GM20431 (cell line): ENCODE data around the gene DDX23.
"Not testable (repeated sequence)": the region's sequence is repeated elsewhere in the genome, so short reads cannot be mapped to it uniquely, and the experiment has no call there.

Experiments
- in situ Hi-C: fragments of 300-500 bp; cut with MseI, MboI; formaldehyde crosslinking; loops from one replicate; pipeline ENCODE4 v1.15.0; 2020; ENCODE audit warnings: low sequenced_read_pairs; ENCODE audit not compliant: unreplicated experiment

Gene DDX23

DNA sequence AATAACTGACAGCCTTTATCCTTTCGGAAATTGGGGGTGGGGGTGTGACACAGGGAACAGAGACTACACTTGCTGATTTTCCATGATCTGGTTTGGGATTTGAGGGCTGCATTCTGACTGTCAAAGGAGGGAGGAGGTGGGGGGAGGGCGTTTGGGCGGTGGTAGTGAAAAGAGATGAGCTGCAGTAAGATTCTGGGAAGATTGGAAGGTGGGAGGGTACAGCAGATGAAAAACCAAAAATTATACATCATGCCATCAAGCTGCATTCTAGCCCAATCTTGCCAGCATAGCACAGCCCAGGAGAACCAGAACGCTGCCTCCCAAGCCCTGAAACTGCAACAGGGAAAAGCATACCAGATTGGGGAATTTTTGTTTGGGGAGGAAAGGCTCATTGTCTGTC lies 11.3 kb upstream of the DDX23 start:
- in situ Hi-C loops: no loop called here

DNA sequence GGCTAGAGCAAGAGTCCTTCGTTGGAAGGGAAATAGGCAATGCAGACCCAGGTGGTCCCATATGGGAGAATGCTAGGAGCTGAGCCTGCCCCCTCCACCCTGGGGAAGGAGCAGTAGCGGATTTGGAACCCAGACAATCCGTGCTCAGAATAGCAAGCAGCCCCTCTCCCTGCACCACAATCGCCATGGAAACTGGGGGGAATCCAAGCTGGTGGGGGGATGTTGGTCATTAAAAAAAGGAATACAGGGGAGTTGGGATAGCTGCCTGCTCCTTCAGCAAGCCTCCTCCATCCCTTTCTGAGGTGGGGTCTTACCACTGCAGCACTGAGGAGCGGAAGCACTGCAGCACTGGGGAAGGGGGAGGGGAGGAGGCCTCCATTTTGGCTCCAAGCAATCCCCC lies 10.8 kb upstream of the DDX23 start:
- in situ Hi-C loops: no loop called here

DNA sequence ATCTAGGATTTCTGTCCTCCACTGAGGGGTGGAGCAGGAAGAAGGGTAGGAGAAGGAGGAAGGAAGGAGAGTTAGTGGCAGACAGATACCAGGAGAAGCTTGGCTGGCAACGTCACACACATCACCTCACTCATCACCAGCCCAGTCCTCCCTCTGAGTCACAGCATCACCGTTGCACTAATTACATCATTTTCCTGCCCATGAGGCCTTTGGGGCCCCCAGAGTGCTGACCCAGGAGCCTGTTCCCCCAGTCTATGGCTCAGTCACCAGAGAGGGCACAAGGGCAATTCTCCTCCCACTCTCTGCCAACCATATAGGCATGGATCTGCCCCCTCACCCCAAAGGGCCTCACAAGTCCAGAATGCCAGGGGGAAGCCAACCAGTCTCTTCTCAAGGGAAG lies 9.1 kb upstream of the DDX23 start:
- in situ Hi-C loops: no loop called here

DNA sequence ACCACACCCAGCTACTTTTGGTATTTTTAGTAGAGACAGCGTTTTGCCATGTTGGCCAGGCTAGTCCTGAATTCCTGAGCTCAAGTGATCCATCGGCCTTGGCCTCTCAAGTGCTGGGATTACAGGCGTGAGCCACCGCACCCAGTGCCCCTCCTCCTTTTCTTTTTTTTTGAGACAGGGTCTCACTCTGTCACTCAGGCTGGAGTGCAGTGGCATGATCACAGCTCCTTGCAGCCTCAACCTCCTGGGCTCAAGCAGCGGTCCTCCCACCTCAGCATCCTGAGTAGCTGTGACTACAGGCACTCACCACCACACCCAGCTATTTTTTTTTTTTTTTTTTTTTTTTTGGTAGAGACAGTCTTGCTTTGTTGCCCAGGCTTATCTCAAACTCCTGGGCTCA lies 8.3 kb upstream of the DDX23 start:
- in situ Hi-C loops: not testable (repeated sequence)

DNA sequence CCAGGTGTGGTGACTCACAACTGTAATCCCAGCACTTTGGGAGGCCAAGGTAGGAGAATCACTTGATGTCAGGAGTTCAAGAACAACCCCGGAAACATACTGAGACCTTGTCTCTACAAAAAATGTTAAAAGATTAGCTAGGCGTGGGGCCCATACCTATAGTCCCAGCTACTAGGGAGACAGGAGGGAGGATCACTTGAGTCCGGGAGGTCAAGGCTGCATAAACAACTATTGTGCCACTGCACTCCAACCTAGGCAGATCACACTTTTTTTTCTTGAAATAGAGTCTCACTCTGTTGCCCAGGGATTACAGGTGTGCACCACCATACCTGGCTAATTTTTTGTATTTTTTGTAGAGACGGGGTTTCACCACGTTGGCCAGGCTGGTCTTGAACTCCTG lies 7.6 kb upstream of the DDX23 start:
- in situ Hi-C loops: no loop called here

DNA sequence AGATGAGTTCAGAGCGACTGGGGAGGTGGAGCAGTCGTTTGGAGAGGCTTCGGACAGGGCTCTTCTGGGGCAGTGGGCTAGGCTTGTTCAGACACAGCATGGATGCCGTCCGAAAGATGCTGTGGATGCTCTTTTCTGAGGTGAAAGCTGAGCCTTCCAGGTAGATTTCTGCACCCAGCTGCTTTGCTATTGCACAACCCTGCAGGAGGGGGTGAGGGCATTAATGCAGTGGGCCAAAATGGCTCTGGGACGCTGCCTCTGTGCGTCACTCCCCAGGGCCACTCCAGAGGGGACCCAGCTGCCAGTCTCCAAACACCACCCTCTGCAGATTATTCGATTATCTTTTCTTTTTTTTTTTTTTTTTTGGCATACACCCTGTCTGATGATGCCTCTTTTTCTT lies 6.1 kb upstream of the DDX23 start:
- in situ Hi-C loops: no loop called here

DNA sequence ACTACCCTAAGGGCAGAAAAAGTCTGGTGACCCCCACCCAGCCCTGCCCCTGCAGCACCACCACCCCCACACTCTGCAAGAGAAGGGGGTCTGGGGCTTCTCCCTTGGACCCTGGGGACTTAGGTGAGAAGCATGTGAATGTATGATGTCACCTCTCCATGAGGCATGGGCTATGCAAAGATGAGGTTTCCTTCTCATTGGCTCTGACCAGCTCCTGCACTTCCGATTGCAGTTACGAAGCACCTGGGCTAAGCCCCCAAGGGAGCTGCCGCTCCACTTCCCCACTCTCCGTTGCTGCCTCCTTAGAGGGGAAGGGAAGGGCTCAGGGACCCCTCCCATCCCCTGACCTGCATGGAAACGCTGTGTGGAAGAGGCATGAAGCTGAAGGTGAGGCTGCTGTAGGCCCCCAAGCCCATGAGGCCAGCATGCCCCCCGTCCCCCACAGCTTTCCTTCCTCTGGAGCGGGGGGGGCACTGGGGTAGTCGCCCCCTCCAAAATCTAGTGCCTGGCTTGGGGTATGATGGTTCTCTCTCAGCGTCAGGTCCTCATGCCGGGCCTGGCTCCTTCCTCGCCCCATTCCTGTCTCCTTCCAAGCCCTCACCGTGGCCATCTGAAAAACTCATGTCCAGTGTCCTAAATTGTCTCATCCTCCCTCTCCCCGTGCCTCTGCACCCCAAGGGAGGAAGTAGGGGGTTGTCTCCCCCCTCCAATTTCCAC lies 5.5 kb upstream of the DDX23 start:
- in situ Hi-C loops: no loop called here

DNA sequence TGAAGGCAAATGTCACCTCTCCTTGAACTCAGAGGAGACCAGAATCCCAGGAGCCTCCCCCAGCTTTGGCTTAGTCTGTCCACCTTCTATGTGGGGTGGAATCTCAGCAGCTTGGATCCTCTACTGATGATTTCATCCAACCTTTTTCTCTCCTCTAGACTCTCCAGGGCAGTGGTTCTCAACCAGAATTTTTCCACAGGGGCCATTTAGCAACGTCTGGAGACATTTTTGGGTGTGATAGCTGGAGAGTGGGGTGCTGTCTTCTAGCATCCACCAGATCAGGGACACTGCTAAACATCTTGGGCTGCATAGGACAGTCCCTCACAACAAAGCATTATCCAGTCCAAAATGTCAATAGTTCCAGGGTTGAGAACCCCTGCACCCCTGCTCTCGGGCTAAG lies 4.4 kb upstream of the DDX23 start:
- in situ Hi-C loops: no loop called here

DNA sequence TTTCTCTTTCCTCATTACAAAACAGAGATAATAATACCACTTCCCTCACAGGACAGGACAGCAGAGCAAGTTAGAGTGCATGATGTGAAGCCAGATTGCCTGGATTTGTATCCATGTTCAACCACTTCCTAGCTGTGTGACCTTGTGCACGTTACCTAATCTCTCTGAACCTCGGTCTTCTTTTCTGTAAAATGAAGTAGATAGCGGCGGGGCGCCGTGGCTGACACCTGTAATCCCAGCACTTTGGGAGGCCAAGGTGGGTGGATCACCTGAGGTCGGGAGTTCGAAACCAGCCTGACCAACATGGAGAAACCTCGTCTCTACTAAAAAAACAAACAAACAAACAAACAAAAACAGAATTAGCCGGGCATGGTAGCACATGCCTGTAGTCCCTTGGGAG lies 3.0 kb upstream of the DDX23 start:
- in situ Hi-C loops: not testable (repeated sequence)

DNA sequence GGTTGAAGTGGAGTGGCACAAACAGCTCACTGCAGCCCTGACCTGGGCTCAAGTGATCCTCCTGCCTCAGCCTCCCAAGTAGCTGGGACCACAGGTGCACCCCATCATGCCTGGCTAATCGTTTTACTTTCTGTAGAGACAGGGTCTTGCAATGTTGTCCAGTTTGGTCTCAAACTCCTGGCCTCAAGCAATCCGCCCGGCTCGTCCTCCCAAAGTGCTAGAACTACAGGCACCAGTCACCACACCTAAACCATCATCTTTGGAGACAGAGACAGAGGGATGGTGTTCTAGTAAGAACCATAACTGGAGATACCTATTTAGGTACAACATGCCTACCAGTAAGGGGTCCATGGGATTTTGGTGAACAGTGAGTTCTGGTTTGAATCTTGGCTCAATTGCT lies 2.5 kb upstream of the DDX23 start:
- in situ Hi-C loops: no loop called here

DNA sequence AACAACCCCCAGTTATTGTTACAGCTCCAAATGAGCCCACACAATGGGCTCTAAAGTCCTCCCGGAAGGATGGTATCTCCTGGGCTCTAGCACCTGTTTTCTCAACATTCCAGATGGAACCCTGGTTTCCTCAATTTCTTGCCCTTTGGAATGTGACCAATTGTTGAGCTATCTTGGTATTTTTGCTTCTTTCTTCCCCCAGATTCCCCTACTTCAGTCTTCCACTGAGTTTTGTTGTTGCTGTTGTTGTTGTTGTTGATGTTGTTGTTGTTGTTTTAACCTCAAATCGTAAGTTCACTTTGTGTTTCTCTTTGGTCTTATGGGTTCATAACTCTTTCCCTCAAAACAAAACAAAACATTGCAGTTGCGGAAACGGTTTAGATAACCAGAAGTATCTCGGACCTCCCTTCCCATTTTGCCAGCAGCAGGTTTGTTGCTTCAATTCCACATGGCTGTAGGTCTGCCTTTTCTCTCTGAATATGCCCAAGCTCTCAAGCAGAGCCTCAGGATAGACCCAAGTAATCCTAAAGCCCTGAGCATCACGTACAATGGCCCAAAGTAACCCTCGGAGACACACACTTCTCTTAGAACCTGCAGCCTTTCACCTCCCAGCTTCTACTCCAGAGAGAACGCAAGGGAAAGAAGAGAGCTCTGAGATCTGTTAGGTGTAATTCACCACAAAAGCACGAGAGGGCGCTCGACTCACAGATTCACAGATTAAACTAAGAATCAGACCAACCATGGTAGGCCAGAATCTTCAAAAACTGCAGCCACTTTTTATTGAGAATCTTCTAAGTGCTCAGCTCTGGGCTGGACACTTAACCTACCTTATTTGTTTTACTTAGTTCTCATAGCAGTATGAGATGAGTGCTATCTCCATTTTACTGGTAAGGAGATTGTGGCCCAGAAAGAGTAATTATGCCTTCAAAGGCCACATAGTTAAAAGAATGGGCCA lies 1.0 kb upstream of the DDX23 start:
- in situ Hi-C loops: no loop called here

DNA sequence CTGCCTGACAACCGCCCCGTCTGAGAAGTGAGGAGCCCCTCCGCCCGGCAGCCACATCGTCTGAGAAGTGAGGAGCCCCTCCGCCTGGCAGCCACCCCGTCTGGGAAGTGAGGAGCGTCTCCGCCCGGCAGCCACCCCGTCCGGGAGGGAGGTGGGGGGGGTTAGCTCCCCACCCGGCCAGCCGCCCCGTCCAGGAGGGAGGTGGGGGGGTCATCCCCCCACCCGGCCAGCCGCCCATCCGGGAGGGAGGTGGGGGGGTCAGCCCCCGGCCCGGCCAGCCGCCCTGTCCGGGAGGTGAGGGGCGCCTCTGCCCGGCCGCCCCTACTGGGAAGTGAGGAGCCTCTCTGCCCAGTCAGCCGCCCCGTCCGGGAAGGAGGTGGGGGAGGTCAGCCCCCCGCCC lies 9.9 kb downstream of the DDX23 start:
- in situ Hi-C loops: not testable (repeated sequence)

DNA sequence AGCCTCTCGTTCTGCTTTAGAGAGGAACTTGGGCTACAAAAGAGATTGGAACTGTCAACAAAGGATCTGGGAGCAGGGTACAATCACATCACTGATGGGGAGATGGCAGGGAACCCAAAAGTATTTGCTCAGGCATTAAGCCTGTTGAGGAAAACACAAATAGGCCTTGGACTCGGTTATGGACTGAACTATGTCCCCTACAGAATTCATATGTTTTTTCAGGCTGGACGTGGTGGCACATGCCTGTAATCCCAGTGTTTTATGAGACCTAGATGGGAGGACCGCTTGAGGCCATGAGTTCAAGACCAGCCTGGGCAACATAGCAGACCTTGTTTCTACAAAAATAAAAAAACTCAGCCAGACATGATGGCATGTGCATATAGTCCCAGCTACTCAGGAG lies 13.9 kb downstream of the DDX23 start:
- in situ Hi-C loops: no loop called here

DNA sequence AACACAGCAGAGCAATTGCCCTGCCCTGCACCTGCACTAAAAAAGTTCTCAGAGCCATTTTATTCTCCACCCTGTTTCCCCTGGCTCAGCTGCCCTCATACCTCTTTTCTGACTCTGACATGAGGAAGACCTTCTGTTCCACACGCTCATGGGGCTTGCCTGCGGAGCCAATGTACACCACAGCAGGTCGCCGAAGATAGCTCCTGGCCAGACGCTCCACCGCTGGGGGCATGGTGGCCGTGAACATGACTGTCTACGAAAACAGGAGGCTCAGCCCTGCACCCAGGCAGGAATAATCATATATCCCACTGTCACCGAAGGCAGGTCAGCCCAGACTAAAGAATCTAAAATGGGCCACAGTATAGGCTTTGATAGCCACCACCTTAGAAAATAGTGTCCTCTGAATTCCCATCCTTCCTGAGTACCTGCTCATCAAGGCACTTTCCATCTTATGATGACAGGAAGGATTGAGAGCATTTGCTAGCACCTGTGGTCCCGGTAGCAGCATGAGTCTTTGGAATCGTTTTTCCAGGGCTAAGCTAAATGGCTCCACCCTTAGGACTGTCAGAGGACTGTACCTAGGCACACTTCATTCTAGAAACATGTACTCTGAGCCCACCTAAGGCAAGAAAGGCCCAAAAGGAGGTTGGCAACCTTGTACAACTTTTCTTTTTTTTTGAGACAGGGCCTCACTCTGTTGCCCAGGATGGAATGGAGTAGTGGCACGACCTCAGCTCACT lies 19.5 kb downstream of the DDX23 start:
- in situ Hi-C loops: no loop called here

DNA sequence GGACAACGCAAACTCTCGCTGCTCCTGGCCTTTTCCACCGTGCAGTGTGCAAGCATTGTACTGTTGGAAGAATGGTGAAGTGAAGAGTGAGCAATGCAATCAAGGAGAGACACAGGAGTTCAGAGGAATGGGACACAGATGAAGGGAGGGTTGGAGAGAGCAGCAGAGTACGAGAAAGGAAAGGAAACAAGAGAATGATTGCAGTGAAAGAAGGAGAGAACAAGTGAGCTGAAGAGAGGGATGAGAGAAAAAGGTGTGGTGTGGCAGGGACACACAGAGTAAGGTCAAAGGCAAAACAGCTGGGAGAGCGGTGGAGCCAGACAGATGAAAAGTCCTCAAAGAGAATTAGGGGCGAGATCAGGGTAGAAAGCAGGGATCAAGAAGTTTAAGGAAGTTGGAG lies 20.7 kb downstream of the DDX23 start:
- in situ Hi-C loops: no loop called here

DNA sequence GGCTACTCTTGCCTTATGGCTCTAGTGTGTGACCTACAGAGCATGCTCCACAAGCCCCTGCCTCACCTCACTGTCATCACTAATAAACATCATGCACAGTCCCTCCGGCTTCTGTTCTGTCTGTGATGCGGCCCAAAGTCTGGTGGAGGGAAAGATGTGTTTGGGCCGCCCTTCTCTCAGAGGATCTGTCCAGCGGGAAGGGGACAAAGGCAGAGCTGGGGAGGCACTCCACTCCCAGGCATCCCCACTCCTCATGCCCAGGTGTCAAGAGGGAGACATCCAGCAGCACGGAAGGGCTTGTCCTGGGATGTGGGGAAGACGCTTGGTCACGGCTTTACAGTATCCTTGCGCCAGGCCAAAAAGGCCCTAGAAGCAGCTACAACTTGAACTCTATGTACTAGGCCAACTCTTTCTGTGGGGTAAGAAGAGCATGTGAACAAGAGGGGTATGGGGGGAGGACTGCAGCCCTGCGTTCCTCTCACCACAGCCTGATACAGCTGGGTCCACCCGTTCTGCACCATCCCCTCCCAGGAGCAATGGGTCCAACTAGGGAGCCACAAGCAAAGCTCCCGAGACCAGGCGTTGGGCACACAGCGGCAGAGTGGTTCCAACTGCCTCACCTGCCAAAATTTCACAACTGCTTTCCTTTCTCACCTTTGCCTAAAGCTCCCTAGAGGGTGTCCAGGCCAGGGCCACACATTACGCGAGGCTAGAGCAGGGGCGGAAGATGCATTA lies 23.0 kb downstream of the DDX23 start:
- in situ Hi-C loops: no loop called here

DNA sequence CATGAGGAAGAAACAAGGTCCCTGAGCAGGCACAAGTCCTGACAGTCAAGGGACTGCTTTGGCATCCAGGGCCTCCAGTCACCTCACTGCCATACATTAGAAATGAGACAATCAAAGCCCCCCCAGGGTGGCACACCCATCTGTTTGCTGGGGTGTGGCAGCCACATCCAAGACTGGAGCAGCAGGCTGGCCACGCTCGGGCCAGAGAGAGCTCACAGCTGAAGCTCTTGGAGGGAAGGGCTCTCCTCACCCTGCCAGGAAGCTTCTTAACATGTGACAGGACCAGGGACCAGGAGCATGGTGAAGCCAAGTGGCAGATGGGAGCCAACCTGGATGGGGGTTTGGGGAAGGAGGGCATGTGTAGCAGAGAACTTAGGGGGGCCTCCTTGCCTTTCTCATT lies 23.7 kb downstream of the DDX23 start:
- in situ Hi-C loops: no loop called here

DNA sequence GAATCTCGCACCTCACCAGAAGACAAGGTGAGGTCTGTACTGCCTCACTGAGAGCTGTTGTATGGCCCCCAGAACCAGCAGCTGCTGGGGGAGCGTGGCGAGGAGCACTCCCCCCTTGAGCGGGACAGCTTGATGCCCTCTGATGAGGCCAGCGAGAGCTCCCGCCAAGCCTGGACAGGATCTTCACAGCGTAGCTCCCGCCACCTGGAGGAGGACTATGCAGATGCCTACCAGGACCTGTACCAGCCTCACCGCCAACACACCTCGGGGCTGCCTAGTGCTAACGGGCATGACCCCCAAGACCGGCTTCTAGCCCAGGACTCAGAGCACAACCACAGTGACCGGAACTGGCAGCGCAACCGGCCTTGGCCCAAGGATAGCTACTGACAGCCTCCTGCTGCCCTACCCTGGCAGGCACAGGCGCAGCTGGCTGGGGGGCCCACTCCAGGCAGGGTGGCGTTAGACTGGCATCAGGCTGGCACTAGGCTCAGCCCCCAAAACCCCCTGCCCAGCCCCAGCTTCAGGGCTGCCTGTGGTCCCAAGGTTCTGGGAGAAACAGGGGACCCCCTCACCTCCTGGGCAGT lies 24.4 kb downstream of the DDX23 start:
- in situ Hi-C loops: no loop called here

DNA sequence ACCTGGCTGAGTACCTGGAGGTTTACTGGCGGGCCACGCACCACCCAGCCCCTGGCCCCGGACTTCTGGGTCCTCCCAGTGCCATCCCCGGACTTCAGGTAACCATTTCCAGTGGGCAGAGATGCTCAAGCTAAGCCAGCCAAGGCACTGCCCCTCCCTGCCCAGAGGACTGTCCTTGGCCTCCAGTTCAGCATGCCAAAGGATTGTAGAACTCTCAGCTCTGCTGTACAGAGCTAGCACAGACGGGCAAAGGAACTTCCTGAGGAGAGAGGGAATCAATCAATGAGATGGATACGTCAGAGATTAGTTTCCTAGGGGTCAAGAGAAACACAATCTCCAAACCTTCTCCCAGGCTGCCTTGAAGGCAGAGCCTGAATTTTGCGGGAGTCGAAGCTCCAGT lies 24.9 kb downstream of the DDX23 start:
- in situ Hi-C loops: no loop called here
